Measurements from ENCODE around the gene TIPARP. TPM values are rescaled to one million over a fixed set of nuclear protein-coding genes. Genes with fewer than 3 reads are reported as not detected.

Gene TIPARP
- total and polyA plus RNA-seq, 2 donors (not counting 1 experiment from before 2014, with no cell fraction given): 11.2 to 42.5 TPM

Other genes starting within 250 kb of the TIPARP start
- 63.1 and 69.2 TPM in 2 replicates for gene SSR3, start 119.5 kb upstream of the TIPARP start, total RNA-seq
- 17.5 TPM in 2 replicates for gene SSR3, start 119.5 kb upstream of the TIPARP start, polyA plus RNA-seq
- 4.6 and 4.7 TPM in 2 replicates for gene LEKR1, start 151.8 kb downstream of the TIPARP start, total RNA-seq
- gene LEKR1, start 151.8 kb downstream of the TIPARP start, polyA plus RNA-seq: 0.94 and 1.6 TPM in 2 replicates